Activated CD4-positive, alpha-beta memory T cell treated with anti-CD3 and anti-CD28 coated beads for 36 hours (primary cell): ENCODE data around the gene S100PBP. TPM values are rescaled to one million over a fixed set of nuclear protein-coding genes. Genes with fewer than 3 reads are reported as not detected.
A peak's percentile ranks its signal among the peaks of the same experiment; 100 is the strongest.

Experiments used
- CTCF ChIA-PET: fragments of 350-600 bp; sonication (Branson Sonifier 250); formaldehyde crosslinking; loops from one replicate; lab custom pipeline; 2021; ENCODE audit warnings: antibody characterized with exemption, inconsistent platforms; lab: Charles Lee
- POLR2A ChIA-PET: fragments of 350-600 bp; sonication (Branson Sonifier 250); formaldehyde crosslinking; loops from one replicate; lab custom pipeline; 2021; ENCODE audit warnings: antibody characterized with exemption; lab: Charles Lee
- DNase-seq: peaks from one replicate; pipeline ENCODE4 v3.0.0-alpha.2; 2020
- H3K27ac Mint-ChIP-seq: one replicate; pipeline ENCODE4 v1.8.0; 2021; ENCODE audit warnings: mixed read lengths
- H3K27me3 Mint-ChIP-seq: one replicate; pipeline ENCODE4 v1.8.0; 2021; ENCODE audit warnings: mixed read lengths
- H3K36me3 Mint-ChIP-seq: one replicate; pipeline ENCODE4 v1.8.0; 2021; ENCODE audit warnings: mixed read lengths
- H3K4me1 Mint-ChIP-seq: one replicate; pipeline ENCODE4 v1.8.0; 2021; ENCODE audit warnings: low read depth, mixed read lengths
- H3K4me3 Mint-ChIP-seq: one replicate; pipeline ENCODE4 v1.8.0; 2021; ENCODE audit warnings: mild to moderate bottlenecking, mixed read lengths
- H3K9me3 Mint-ChIP-seq: one replicate; pipeline ENCODE4 v1.8.0; 2021; ENCODE audit warnings: mixed read lengths
- intact Hi-C: fragments of 100-400 bp; cut with micrococcal nuclease; formaldehyde crosslinking; loops from one replicate; pipeline ENCODE4 v1.15.1; 2023
- total RNA-seq, 2 experiments: library from RNA; stranded (reverse); gene quantifications; one replicate each; pipeline ENCODE4 v1.2.3, GENCODE V29; 2021

Gene S100PBP
- total RNA-seq, 2 experiments from 2014 or later = 30.4 to 32.7 TPM

DNA sequence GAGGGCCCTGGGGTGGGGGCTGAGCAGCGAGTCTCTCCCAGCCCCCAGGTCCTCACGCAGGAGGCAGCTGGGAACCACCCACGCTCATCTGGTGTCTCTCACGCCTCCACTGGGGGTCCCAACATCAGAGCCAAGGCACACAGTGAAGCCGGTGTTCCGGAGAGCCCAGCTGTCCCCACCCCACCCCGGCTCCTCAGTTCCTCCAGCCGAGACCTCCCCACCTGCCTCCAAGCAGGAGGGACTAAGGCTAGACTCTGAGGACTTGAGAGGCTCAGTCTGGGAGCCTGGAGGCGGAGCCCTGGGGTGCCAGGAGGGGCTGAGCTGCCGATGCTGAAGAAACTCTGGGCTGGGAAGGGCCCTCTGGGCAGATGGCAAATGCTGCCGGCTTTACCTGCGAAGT, 67.3 kb downstream of the S100PBP start:
- intact Hi-C loops = no loop called here

DNA sequence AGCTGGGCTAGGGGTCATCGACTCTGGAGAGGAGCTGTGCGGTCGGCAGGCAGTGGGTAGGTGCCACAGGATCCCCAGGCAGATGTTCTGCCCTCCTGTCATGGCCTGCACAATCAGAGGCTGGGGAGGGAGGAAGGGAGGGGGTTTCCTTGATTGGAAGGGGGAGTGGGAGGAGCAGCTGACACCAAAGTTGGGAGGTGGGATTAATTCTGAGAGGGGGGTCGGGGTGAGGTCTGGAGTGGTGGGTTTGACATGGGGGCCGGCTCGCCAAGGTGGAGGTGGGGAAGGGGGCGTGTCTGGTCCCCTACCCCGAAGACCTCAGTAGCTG, 68.2 kb downstream of the S100PBP start:
- Mint-ChIP-seq H3K4me1 (peaks cover 4% of the 10 kb centered on the region), H3K27ac (no peak overlapping the region), H3K27me3 (peaks cover 61% of the 10 kb centered on the region), H3K4me3 (no peak overlapping the region), H3K9me3 (no peaks in the 10 kb centered on the region), H3K36me3 (no peaks in the 10 kb centered on the region)
- POLR2A ChIA-PET = no interaction called here
- intact Hi-C loops = no loop called here
- DNase-seq = no peak
- CTCF ChIA-PET = interaction anchor here (1.1 to 1.8 kb wide), 3 partner anchors 8 to 173 kb away, joined by 4 to 7 read pairs (median 6); no protein-coding TSS in a partner anchor

More for the DNA sequence above, 67.3 kb downstream of the S100PBP start:
- H3K27me3 Mint-ChIP-seq = peaks cover 53% of the 10 kb centered on the region
- H3K9me3 Mint-ChIP-seq = no peaks in the 10 kb centered on the region
- H3K27ac Mint-ChIP-seq = no peak overlapping the region
- H3K4me3 Mint-ChIP-seq = no peak overlapping the region
- POLR2A ChIA-PET = no interaction called here
- H3K36me3 Mint-ChIP-seq = no peaks in the 10 kb centered on the region
- CTCF ChIA-PET = interaction anchor here (1.1 to 1.8 kb wide), 2 partner anchors 9 kb away, joined by 4 to 7 read pairs; no protein-coding TSS in a partner anchor
- DNase-seq = no peak
- H3K4me1 Mint-ChIP-seq = peaks cover 4% of the 10 kb centered on the region

DNA sequence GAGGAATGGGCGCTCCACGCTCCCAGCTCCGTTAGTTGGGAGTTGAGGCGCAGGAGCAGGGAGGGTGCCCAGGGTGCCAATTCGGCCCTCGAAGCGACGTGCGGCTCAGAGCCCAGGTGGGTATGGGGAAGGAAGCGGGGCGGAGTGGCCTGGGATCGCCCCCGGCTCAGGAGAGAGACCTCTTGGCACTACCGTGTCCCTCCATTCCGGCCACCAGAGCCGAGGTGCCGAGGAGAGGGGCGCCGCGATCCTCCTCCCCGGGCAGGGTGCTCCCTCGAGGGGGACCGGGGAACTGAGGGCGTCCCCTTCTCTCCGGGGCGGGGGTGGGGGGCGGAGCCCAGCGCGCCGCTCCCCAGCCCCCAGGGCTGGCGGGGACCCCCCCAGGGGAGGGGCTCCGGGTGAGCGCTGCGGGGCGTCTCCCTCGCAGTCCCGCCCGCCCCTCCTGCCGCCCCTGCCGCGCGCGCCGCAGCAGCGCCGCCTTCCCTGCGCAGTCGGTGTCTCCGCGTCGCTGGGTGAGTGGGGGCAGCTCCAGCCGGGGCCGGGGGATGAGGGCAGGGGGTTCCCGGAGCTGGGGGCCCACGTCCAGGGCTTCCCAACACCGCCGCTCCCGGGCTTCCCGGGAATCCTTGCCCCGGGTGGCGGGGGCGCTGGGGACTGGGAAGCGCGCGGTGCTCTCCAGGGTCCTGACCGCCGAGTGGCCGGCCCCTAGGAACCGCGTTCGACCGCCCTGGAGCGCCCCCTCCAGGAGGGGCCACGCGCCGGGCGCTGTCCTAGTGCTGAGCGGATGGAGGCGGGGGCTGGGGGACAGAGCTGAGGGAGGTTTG, 68.8 kb downstream of the S100PBP start, which contains the start of gene HPCA:
Gene HPCA, plus strand, starts transcription at position 488 of the 824 bp plus-strand sequence. CDS start 2,408 bp downstream, outside the sequence.
- no peaks in the 10 kb centered on the region for H3K9me3 Mint-ChIP-seq
- DNase-seq = peak; percentile 66
- H3K4me3 Mint-ChIP-seq = no peak within 1 kb of the TSS
- H3K27ac Mint-ChIP-seq = no peak within 1 kb of the TSS
- peaks cover 63% of the 10 kb centered on the region for H3K27me3 Mint-ChIP-seq
- CTCF ChIA-PET = interaction anchor here (0.6 to 1.8 kb wide), 10 partner anchors 8 to 201 kb away, joined by 3 to 7 read pairs (median 4); no protein-coding TSS in a partner anchor
- intact Hi-C loops = no loop called here
- no peaks in the 10 kb centered on the region for H3K36me3 Mint-ChIP-seq
- POLR2A ChIA-PET = interaction anchor here (0.6 kb wide), 1 partner anchor 66 kb away, joined by 3 read pairs; no protein-coding TSS in a partner anchor
- H3K4me1 Mint-ChIP-seq = peaks cover 4% of the 10 kb centered on the region

DNA sequence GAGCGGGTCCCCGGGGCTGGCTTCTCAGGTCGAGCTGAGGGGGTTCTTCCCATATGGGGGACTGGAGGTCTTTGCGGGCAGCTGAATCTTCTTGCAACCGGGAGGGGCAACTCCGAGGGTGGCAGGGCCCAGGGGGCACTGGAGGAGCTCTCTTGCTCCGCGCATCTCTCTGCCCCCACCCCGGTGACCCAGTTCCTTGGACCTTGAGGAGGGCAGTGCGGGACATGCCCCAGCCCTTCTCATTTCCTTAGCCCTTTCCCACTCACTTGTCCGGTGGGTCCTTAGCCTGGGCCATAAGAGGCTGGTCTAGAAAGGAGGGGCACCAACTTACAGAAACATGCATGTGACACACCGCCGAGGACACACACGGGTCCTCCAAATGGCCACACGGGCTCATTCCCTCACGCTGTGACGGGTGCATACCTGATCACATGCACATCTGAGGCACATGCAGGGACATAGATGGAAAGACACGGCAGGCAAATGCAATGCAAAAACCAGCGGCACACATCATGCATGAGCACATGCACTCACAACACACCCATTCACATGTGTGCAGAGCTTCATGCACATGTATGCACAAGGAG, 69.5 kb downstream of the S100PBP start:
- Mint-ChIP-seq H3K4me1 (peaks cover 4% of the 10 kb centered on the region), H3K9me3 (no peaks in the 10 kb centered on the region), H3K36me3 (no peaks in the 10 kb centered on the region), H3K27me3 (peaks cover 69% of the 10 kb centered on the region), H3K4me3 (no peak overlapping the region), H3K27ac (no peak overlapping the region)
- no peak for DNase-seq
- ChIA-PET CTCF (interaction anchor here (0.6 to 1.7 kb wide), 8 partner anchors 11 to 200 kb away, joined by 3 to 6 read pairs (median 3); no protein-coding TSS in a partner anchor), POLR2A (interaction anchor here (0.6 kb wide), 1 partner anchor 65 kb away, joined by 3 read pairs; no protein-coding TSS in a partner anchor)
- intact Hi-C loops = no loop called here

DNA sequence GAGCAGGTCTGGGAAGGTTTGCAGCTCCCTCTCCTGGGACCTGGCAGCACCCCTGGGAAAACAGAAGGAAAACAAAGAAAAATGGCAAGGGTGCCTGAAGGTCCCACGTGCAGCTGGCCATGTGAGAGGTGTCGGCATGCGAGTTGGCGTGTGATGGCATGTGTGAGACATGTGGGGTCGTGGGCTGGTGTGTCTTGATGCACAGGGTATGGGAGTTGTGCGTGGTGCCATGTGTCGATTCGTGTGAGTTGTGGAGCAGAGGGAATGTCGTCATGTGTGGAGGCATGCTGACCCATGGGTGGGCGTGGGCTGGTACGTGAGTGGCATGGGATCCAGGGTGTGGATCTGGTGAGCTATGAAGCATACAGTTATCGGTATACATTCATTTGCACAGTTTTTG, 70.2 kb downstream of the S100PBP start:
- DNase-seq = no peak
- H3K9me3 Mint-ChIP-seq = no peaks in the 10 kb centered on the region
- H3K36me3 Mint-ChIP-seq = no peaks in the 10 kb centered on the region
- CTCF ChIA-PET = interaction anchor here (0.7 to 1.3 kb wide), 4 partner anchors 10 to 200 kb away, joined by 3 to 4 read pairs (median 4); no protein-coding TSS in a partner anchor
- no peak overlapping the region for H3K27ac Mint-ChIP-seq
- H3K4me1 Mint-ChIP-seq = peaks cover 11% of the 10 kb centered on the region
- no peak overlapping the region for H3K4me3 Mint-ChIP-seq
- POLR2A ChIA-PET = no interaction called here
- H3K27me3 Mint-ChIP-seq = peaks cover 75% of the 10 kb centered on the region
- intact Hi-C loops = no loop called here

DNA sequence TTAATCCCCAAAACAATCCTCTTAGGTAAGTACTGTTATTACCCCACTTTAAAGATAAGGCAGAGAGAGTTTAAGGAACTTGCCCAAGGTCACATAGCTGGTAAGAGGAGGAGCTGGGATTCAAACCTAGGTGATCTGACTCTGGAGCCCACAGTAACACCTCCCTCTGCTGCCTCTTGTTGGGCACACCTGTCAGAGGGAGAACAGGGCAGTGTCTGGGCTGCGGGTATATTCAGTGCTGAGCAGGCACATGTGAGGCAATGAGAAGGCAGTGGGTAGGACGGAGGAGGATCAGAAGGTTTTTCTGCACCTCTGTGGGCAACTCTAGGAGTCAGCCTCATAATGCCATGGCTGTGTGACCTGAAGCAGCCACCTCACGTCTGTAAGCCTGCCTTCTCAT, 70.7 kb downstream of the S100PBP start:
- Mint-ChIP-seq H3K9me3 (no peaks in the 10 kb centered on the region), H3K4me1 (peaks cover 13% of the 10 kb centered on the region), H3K36me3 (no peaks in the 10 kb centered on the region), H3K27ac (no peak overlapping the region), H3K4me3 (no peak overlapping the region), H3K27me3 (peaks cover 77% of the 10 kb centered on the region)
- ChIA-PET CTCF (interaction anchor here (0.7 kb wide), 1 partner anchor 126 kb away, joined by 3 read pairs; no protein-coding TSS in a partner anchor), POLR2A (no interaction called here)
- no peak for DNase-seq
- intact Hi-C loops = no loop called here

DNA sequence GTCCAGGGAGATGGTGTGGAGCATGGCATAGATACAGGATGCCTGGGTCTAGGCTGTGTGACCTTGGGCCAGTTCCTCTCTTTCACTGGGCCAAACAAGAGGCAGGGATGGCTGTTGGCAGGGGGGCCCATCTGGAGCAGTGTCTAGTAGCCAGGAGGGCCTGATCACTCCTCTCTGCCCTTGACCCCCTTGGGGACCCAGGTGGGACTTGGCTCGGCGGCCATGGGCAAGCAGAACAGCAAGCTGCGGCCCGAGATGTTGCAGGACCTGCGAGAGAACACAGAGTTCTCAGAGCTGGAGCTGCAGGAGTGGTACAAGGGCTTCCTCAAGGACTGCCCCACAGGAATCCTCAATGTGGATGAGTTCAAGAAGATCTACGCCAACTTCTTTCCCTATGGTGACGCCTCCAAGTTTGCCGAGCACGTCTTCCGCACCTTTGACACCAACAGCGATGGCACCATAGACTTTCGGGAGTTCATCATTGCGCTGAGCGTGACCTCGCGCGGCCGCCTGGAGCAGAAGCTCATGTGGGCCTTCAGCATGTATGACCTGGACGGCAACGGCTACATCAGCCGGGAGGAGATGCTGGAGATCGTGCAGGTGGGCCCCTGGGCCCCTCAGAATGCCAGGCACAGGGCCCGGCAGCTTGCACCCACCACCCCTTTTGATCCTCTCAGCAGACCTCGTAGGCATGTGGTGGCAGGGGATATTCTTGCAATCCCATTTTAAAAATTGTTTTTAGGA, 71.4 kb downstream of the S100PBP start:
- POLR2A ChIA-PET = no interaction called here
- no peak overlapping the region for H3K27ac Mint-ChIP-seq
- no peaks in the 10 kb centered on the region for H3K9me3 Mint-ChIP-seq
- intact Hi-C loops = no loop called here
- DNase-seq = no peak
- peaks cover 13% of the 10 kb centered on the region for H3K4me1 Mint-ChIP-seq
- H3K4me3 Mint-ChIP-seq = no peak overlapping the region
- peaks cover 71% of the 10 kb centered on the region for H3K27me3 Mint-ChIP-seq
- CTCF ChIA-PET = interaction anchor here (1.6 kb wide), 1 partner anchor 13 kb away, joined by 3 read pairs; no protein-coding TSS in a partner anchor
- no peaks in the 10 kb centered on the region for H3K36me3 Mint-ChIP-seq

DNA sequence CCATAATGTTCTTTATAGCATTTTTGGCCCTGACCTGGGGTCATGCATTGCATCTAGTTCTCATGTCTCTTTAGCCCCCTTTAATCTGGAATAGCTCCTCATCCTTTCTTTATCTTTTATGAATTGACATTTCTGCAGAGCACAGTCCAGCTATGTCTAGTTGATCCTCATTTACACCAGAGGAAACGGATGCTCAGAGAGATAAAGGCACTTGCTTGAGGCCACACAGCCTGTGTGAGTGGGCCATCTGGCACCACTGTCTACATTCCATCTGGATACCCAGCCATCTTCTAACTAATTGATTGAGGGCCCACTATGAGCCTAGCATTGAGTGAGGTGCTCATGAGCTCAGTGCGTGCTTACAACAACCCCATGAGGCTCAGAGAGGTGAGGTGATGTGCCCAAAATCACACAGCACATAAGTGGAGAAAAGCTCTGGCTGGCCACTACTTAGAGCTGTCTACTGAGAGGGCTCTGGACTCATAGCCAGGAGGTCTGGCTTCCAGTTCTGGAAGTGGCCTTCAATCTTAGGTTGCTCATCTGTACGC, 72.4 kb downstream of the S100PBP start:
- Mint-ChIP-seq H3K9me3 (no peaks in the 10 kb centered on the region), H3K27ac (no peak overlapping the region), H3K4me1 (peaks cover 13% of the 10 kb centered on the region), H3K4me3 (no peak overlapping the region), H3K27me3 (peaks cover 65% of the 10 kb centered on the region), H3K36me3 (no peaks in the 10 kb centered on the region)
- CTCF ChIA-PET = interaction anchor here (0.9 to 1.6 kb wide), 3 partner anchors 11 to 17 kb away, joined by 3 to 4 read pairs (median 3); no protein-coding TSS in a partner anchor
- intact Hi-C loops = no loop called here
- POLR2A ChIA-PET = no interaction called here
- DNase-seq = no peak

DNA sequence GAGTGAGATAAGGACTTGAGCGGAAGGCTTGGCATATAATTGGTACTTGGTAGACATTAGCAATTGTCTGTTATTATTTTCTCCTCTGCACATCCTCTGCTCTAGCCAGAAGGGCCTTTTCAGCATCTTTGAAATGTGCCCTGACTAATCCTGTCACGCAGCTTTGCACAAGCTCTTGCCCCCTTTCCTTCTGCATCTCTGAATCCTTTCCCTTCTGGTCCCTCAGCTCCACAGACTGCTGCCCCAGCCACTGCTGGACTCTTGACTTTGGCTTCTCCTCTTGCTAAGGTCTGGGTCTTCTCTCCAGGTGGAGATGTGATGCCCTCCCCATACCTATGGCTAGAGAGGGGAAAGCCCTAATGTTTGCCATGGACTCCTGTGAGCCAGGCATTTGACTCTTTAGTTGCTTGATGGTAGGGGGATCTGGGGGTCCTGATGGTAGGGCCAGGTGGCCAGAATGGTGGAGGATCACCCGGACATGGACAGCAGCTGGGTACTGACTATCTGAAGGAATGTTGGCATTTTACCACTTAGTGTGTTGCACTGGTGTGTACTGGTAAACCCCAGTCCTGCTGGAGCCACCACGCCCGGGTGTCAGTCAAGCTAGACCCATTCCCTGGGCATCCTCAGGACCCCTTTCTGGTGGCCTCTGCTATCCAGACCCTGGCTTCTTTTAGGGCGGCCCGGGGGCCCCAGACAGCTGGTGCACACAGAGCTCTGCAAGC, 73.2 kb downstream of the S100PBP start:
- Mint-ChIP-seq H3K9me3 (no peaks in the 10 kb centered on the region), H3K36me3 (no peaks in the 10 kb centered on the region), H3K27me3 (peaks cover 58% of the 10 kb centered on the region), H3K27ac (no peak overlapping the region), H3K4me1 (peaks cover 9% of the 10 kb centered on the region), H3K4me3 (no peak overlapping the region)
- CTCF ChIA-PET = interaction anchor here (0.9 to 3.3 kb wide), 4 partner anchors 12 to 196 kb away, joined by 3 to 16 read pairs (median 4); no protein-coding TSS in a partner anchor
- POLR2A ChIA-PET = no interaction called here
- no peak for DNase-seq
- intact Hi-C loops = no loop called here

DNA sequence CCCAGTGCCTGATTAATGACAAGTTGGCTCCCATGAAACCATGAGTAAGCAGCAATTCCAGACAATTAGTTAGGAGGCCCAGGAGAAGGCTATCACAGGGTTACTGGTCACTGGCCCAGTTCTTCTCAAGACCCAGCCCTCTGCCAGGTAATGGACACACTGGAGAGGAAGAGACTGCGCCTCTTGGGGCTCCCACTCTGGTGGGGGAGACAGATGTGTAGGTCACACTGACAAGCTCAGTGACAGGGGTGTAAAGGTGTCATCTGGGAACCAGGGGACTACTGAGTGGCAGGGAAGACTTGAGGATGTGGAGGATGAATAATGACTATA, 73.8 kb downstream of the S100PBP start:
- H3K4me1 Mint-ChIP-seq = peaks cover 9% of the 10 kb centered on the region
- peaks cover 59% of the 10 kb centered on the region for H3K27me3 Mint-ChIP-seq
- H3K9me3 Mint-ChIP-seq = no peaks in the 10 kb centered on the region
- ChIA-PET POLR2A (no interaction called here), CTCF (interaction anchor here (1.1 to 3.3 kb wide), 4 partner anchors 12 to 195 kb away, joined by 3 to 16 read pairs (median 6); no protein-coding TSS in a partner anchor)
- intact Hi-C loops = no loop called here
- DNase-seq = no peak
- H3K4me3 Mint-ChIP-seq = no peak overlapping the region
- no peak overlapping the region for H3K27ac Mint-ChIP-seq
- no peaks in the 10 kb centered on the region for H3K36me3 Mint-ChIP-seq

DNA sequence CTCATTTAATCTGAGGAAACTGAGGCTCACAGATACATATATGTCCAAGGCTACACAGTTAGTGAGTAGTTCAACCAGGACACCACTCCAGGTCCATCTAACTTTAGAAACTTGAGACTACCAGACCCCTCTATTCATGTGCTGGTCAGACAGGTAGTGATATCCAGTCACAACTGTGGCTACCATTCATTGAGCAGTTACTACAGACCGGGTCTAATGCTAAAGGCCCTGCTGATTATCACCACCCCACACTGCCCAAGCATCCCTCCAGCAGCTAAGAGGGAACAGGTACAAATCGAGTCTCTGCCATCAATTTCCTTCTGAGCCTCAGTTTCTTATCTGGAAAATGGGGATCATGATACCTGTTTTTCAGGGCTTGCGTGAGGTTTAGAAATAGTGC, 74.2 kb downstream of the S100PBP start:
- no peak overlapping the region for H3K27ac Mint-ChIP-seq
- intact Hi-C loops = no loop called here
- no peaks in the 10 kb centered on the region for H3K36me3 Mint-ChIP-seq
- peaks cover 9% of the 10 kb centered on the region for H3K4me1 Mint-ChIP-seq
- H3K27me3 Mint-ChIP-seq = peaks cover 60% of the 10 kb centered on the region
- ChIA-PET CTCF (interaction anchor here (0.6 to 3.3 kb wide), 7 partner anchors 13 to 283 kb away, joined by 3 to 16 read pairs (median 5); no protein-coding TSS in a partner anchor), POLR2A (no interaction called here)
- no peak overlapping the region for H3K4me3 Mint-ChIP-seq
- H3K9me3 Mint-ChIP-seq = no peaks in the 10 kb centered on the region
- no peak for DNase-seq
